Endothelial cell of umbilical vein (primary cell): ENCODE measurements around the gene AFDN. TPM values are rescaled to one million over a fixed set of nuclear protein-coding genes. Genes with fewer than 3 reads are reported as not detected.

ENCODE experiments used
- BruUV-seq: library from RNA; stranded (reverse); fragments of 400-500 nt; replicated peaks from 2 replicates; lab custom pipeline; 2021; lab: Mats Ljungman, UMichigan
- CTCF ChIA-PET: fragments of 300-600, 350-600 bp; sonication (Branson Sonifier 250); formaldehyde crosslinking; loops from one replicate; lab custom pipeline; 2021; ENCODE audit warnings: antibody characterized with exemption, inconsistent platforms; lab: Charles Lee
- POLR2A ChIA-PET: fragments of 300-600, 350-600 bp; sonication (Branson Sonifier 250); formaldehyde crosslinking; loops from one replicate; lab custom pipeline; 2021; ENCODE audit warnings: antibody characterized with exemption, inconsistent platforms; lab: Charles Lee
- DNase-seq: peaks from one replicate; pipeline ENCODE4 v3.0.0-alpha.2; 2011; ENCODE audit warnings: low read depth, low spot score
- FAIRE-seq: peaks from 2 replicates; lab custom pipeline; 2011; peaks lifted over from hg19 to GRCh38; lab: Jason Lieb, UNC
- H2AFZ ChIP-seq: 2 replicates; pipeline ENCODE4 v1.6.0; 2012; ENCODE audit warnings: low read depth, low read length, control low read depth, inconsistent platforms
- H3K27ac ChIP-seq: 2 replicates; pipeline ENCODE4 v1.5.1; 2011; ENCODE audit warnings: low read depth, mild to moderate bottlenecking, control low read depth, low read length, moderate library complexity; ENCODE audit not compliant: insufficient read depth
- H3K27me3 ChIP-seq, 2 experiments: 2 replicates each; pipeline versions ENCODE4 v1.6.0 to v1.6.1; 2011; ENCODE audit warnings: low read length in 2 of 2, mixed read lengths in 1 of 2; ENCODE audit not compliant: control insufficient read depth in 2 of 2, insufficient read depth in 2 of 2
- H3K36me3 ChIP-seq, 2 experiments: 2 replicates in 1 of 2; 3 replicates in 1 of 2; pipeline ENCODE4 v1.5.1; 2011; ENCODE audit warnings: low read length in 2 of 2, mild to moderate bottlenecking in 1 of 2, moderate library complexity in 1 of 2; ENCODE audit not compliant: control insufficient read depth in 2 of 2, insufficient read depth in 2 of 2; ENCODE audit errors: extremely low read depth in 1 of 2
- H3K4me1 ChIP-seq: 3 replicates; pipeline ENCODE4 v1.5.1; 2011; ENCODE audit warnings: mild to moderate bottlenecking, low read length; ENCODE audit not compliant: control insufficient read depth, insufficient read depth; ENCODE audit errors: extremely low read depth
- H3K4me2 ChIP-seq: 2 replicates; pipeline ENCODE4 v1.6.1; 2011; ENCODE audit warnings: low read length, control low read depth, mixed read lengths; ENCODE audit not compliant: insufficient read depth
- H3K4me3 ChIP-seq, 3 experiments: fragments of 200-600 bp in 1 of 3; sonication (generic), shearing (Covaris generic) in 1 of 3; replicated peaks in 1 of 3; 2 replicates each; pipeline ENCODE4 v1.5.1; 2011 to 2016; ENCODE audit warnings: control low read depth in 3 of 3, low read length in 3 of 3, mild to moderate bottlenecking in 2 of 3, inconsistent platforms in 1 of 3, low read depth in 1 of 3, moderate library complexity in 1 of 3; ENCODE audit not compliant: insufficient read depth in 1 of 3
- H3K79me2 ChIP-seq: 2 replicates; pipeline ENCODE4 v1.6.0; 2012; ENCODE audit warnings: low read length, inconsistent platforms; ENCODE audit not compliant: control insufficient read depth, insufficient read depth
- H3K9ac ChIP-seq: replicated peaks from 2 replicates; pipeline ENCODE3; 2011; ENCODE audit warnings: low read length, control low read depth; ENCODE audit not compliant: insufficient read depth; ENCODE audit errors: extremely low read depth
- H3K9me1 ChIP-seq: replicated peaks from 3 replicates; pipeline ENCODE4 v1.6.0; 2011; ENCODE audit warnings: mild to moderate bottlenecking, low read length; ENCODE audit not compliant: control insufficient read depth, insufficient read depth; ENCODE audit errors: extremely low read depth
- H3K9me3 ChIP-seq: replicated peaks from 2 replicates; pipeline ENCODE4 v1.5.1; 2012; ENCODE audit warnings: low read length, inconsistent platforms; ENCODE audit not compliant: control insufficient read depth, insufficient read depth
- H4K20me1 ChIP-seq: replicated peaks from 2 replicates; pipeline ENCODE3; 2011; ENCODE audit warnings: mild to moderate bottlenecking, low read length; ENCODE audit not compliant: control insufficient read depth, insufficient read depth; ENCODE audit errors: extremely low read depth
- CTCF ChIP-seq, 2 donors: IDR thresholded peaks; 1 replicate in 1 of 2; 2 replicates in 1 of 2; pipeline ENCODE4 v1.5.1; 2011; ENCODE audit warnings: low read length in 2 of 2, mild to moderate bottlenecking in 2 of 2, moderate library complexity in 2 of 2, control low read depth in 1 of 2, inconsistent platforms in 1 of 2, low read depth in 1 of 2; ENCODE audit not compliant: insufficient read depth in 1 of 2; ENCODE audit errors: extremely low read depth in 1 of 2
- EZH2 ChIP-seq: IDR thresholded peaks from 2 replicates; pipeline ENCODE4 v1.6.1; 2012; ENCODE audit warnings: borderline replicate concordance, low read depth, mild to moderate bottlenecking, moderate library complexity, low read length, inconsistent platforms; ENCODE audit not compliant: severe bottlenecking
- FOS ChIP-seq: IDR thresholded peaks from 2 replicates; pipeline ENCODE4 v1.6.1; 2011; ENCODE audit warnings: mild to moderate bottlenecking, low read length, moderate library complexity, borderline replicate concordance; ENCODE audit not compliant: insufficient read depth
- GATA2 ChIP-seq: IDR thresholded peaks from 2 replicates; pipeline ENCODE4 v1.7.0; 2011; ENCODE audit warnings: low read depth, mild to moderate bottlenecking, moderate library complexity, mixed read lengths, low read length; ENCODE audit not compliant: insufficient read length, insufficient read depth
- JUN ChIP-seq: IDR thresholded peaks from 2 replicates; pipeline ENCODE4 v1.6.1; 2011; ENCODE audit warnings: borderline replicate concordance, low read depth; ENCODE audit not compliant: insufficient read length, insufficient read depth
- MAX ChIP-seq: IDR thresholded peaks from 2 replicates; pipeline ENCODE4 v1.6.1; 2011; ENCODE audit not compliant: insufficient read depth, insufficient read length
- MYC ChIP-seq: IDR thresholded peaks from one replicate; pipeline ENCODE4 v1.6.1; 2011; ENCODE audit warnings: mild to moderate bottlenecking, low read depth, low read length
- POLR2A ChIP-seq: IDR thresholded peaks from 2 replicates; pipeline ENCODE4 v1.6.1; 2012; ENCODE audit warnings: low read depth, mild to moderate bottlenecking, control low read depth, low read length
- POLR2AphosphoS5 ChIP-seq: IDR thresholded peaks from 2 replicates; pipeline ENCODE4 v1.6.1; 2012; ENCODE audit warnings: low read depth, mild to moderate bottlenecking, control low read depth, low read length, moderate library complexity; ENCODE audit not compliant: insufficient read depth
- dilution Hi-C: fragments of 300-500 bp; cut with MboI; formaldehyde crosslinking; loops from one replicate; pipeline ENCODE4 v1.15.0; 2019; ENCODE audit warnings: low sequenced_read_pairs; ENCODE audit not compliant: extremely low pct_ligation_motif_present
- intact Hi-C: fragments of 100-400 bp; cut with micrococcal nuclease; formaldehyde crosslinking; loops from one replicate; pipeline ENCODE4 v1.10.0; 2022
- polyA plus RNA-seq, 4 experiments: library from polyadenylated mRNA; depleted of rRNA in 3 of 4; stranded (reverse) in 3 of 4; unstranded in 1 of 4; fragments of >200 nt; gene quantifications; 2 replicates each; pipeline versions ENCODE4 v1.2.1 to v1.2.3, GENCODE V29; 2011 to 2012; ENCODE audit warnings: missing spikeins in 1 of 4
- total RNA-seq: library from RNA; stranded (reverse); gene quantifications from 2 replicates; pipeline ENCODE4 v1.2.3, GENCODE V29; 2021

Gene AFDN
- total and polyA plus RNA-seq, 2 donors (not counting 3 experiments of a cell fraction or from before 2014, with no cell fraction given), result 31.0 to 134 TPM

- Histone ChIP-seq H3K4me2 (peak overlapping the region; percentile 97), H3K4me3 (no peak overlapping the region), H3K36me3 (no peaks in the 10 kb centered on the region), H3K27me3 (peaks cover 0 to 2% of the 10 kb centered on the region in 2 experiments), H3K9ac (no peak overlapping the region), H3K9me3 (no peaks in the 10 kb centered on the region), H4K20me1 (peaks cover 12% of the 10 kb centered on the region), H2AFZ (no peak overlapping the region), H3K9me1 (no peaks in the 10 kb centered on the region), H3K27ac (no peak overlapping the region), H3K79me2 (peaks cover 20% of the 10 kb centered on the region), H3K4me1 (peaks cover 28% of the 10 kb centered on the region)
- intact Hi-C loops, result loop anchor here (5.0 to 10.0 kb wide), 4 partner anchors 127 to 282 kb away; no protein-coding TSS in a partner anchor
- BruUV-seq, result no TSS peak
- TF ChIP-seq FOS (no peak), MAX (no peak), CTCF (IDR thresholded peaks at IDR 0.05; ENCODE audit: extremely low read depth in 1 of 2, insufficient read depth in 1 of 2, low read depth in 1 of 2, low read length in 2 of 2) (no peak), JUN (no peak), POLR2A (no peak), GATA2 (no peak), EZH2 (no peak), POLR2AphosphoS5 (no peak), MYC (no peak)
- ChIA-PET POLR2A (no interaction called here), CTCF (no interaction called here)
- no peak for DNase-seq
- dilution Hi-C loops, result no loop called here
- FAIRE-seq, result no peak
These were observed 1.9 kb upstream of the AFDN start for GRCh38 chr6:167824591-167825331.
